ENCODE measurements around the gene HEPHL1. TPM values are rescaled to one million over a fixed set of nuclear protein-coding genes. Genes with fewer than 3 reads are reported as not detected.

The HEPHL1 gene
- total RNA-seq, 1 donor from 2014 or later = not detected

DNA sequence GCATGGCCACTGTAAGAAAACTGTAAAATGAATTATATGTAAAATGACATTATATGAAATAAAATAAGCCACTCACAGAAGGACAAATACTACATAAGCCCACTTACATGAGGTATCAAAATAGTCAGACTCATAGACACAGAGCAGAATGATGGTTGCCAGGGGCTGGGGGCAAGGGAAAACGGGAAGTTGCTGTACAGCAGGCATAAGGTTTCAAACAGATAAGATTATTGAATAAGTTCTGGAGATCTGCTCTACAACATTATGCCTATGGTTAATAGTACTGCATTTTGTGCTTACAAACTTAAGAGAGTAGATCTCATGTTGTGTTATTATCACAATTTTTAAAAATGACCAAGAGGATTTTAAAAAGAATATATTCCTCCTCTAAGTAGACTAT is 32.7 kb upstream of the HEPHL1 start:
- FAIRE-seq (no peak), DNase-seq (ENCODE audit: low read depth) (no peak)
- Mint-ChIP-seq H3K4me1 (ENCODE audit: low read depth, unreplicated experiment) (no peaks in the 10 kb centered on the region), H3K27me3 (ENCODE audit: low read depth, unreplicated experiment) (peaks cover under 1% of the 10 kb centered on the region), H3K4me3 (ENCODE audit: unreplicated experiment) (no peak overlapping the region), H3K27ac (ENCODE audit: unreplicated experiment) (no peak overlapping the region), H3K9me3 (ENCODE audit: unreplicated experiment) (no peaks in the 10 kb centered on the region), H3K36me3 (ENCODE audit: low read depth, unreplicated experiment) (no peaks in the 10 kb centered on the region)
- H2AFZ ChIP-seq (ENCODE audit: low read depth, low read length) = no peak overlapping the region
- H3K27ac ChIP-seq (ENCODE audit: low read depth, low read length) = no peak overlapping the region
- no peaks in the 10 kb centered on the region for H3K79me2 ChIP-seq (ENCODE audit: insufficient read depth, low read length)
- H3K4me2 ChIP-seq (ENCODE audit: low read length) = no peak overlapping the region
- H4K20me1 ChIP-seq (ENCODE audit: insufficient read depth, low read length) = no peaks in the 10 kb centered on the region
- H3K27me3 ChIP-seq (ENCODE audit: insufficient read depth, low read length) = no peaks in the 10 kb centered on the region
- peaks cover 2% of the 10 kb centered on the region for H3K9me3 ChIP-seq (ENCODE audit: insufficient read depth, low read depth, low read length)
- no peak overlapping the region for H3K9ac ChIP-seq (ENCODE audit: low read length)
- no peak overlapping the region for H3K4me3 ChIP-seq (ENCODE audit: insufficient read depth, low read depth, low read length)
- H3K4me1 ChIP-seq (ENCODE audit: insufficient read depth, low read length) = no peaks in the 10 kb centered on the region
- TF ChIP-seq, protein P1, sequence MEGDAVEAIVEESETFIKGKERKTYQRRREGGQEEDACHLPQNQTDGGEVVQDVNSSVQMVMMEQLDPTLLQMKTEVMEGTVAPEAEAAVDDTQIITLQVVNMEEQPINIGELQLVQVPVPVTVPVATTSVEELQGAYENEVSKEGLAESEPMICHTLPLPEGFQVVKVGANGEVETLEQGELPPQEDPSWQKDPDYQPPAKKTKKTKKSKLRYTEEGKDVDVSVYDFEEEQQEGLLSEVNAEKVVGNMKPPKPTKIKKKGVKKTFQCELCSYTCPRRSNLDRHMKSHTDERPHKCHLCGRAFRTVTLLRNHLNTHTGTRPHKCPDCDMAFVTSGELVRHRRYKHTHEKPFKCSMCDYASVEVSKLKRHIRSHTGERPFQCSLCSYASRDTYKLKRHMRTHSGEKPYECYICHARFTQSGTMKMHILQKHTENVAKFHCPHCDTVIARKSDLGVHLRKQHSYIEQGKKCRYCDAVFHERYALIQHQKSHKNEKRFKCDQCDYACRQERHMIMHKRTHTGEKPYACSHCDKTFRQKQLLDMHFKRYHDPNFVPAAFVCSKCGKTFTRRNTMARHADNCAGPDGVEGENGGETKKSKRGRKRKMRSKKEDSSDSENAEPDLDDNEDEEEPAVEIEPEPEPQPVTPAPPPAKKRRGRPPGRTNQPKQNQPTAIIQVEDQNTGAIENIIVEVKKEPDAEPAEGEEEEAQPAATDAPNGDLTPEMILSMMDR (IDR thresholded peaks at IDR 0.05; ENCODE audit: insufficient read depth, low read depth, low read length) = no peak
- no peak for TF ChIP-seq EZH2 (IDR thresholded peaks at IDR 0.05; ENCODE audit: insufficient read depth, low read length)
- no peaks in the 10 kb centered on the region for H3K36me3 ChIP-seq (ENCODE audit: insufficient read depth, low read length)

DNA sequence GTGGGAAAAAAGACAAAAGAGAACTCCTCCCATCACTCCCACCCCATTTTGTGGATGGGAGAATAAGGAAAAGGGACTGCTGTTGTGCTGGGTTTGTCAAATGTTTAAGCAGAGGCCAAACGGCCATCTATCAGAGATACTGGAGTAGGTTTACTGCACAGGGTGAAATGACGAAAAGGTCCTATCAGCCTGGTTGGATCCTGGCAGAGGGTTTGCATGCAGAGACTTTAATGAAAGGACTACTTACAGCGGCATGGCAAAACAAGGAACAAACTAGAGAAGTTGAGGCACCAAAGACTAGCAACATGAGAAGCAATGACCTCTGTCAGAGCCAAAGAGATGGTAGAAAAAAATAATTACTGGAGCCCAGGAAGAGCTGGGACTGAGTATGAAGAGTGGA is 32.2 kb upstream of the HEPHL1 start:
- no peaks in the 10 kb centered on the region for H3K4me1 Mint-ChIP-seq (ENCODE audit: low read depth, unreplicated experiment)
- H3K9me3 ChIP-seq (ENCODE audit: insufficient read depth, low read depth, low read length) = peaks cover 3% of the 10 kb centered on the region
- H3K9ac ChIP-seq (ENCODE audit: low read length) = no peak overlapping the region
- no peak overlapping the region for H3K27ac Mint-ChIP-seq (ENCODE audit: unreplicated experiment)
- no peak for DNase-seq (ENCODE audit: low read depth)
- H3K4me3 ChIP-seq (ENCODE audit: insufficient read depth, low read depth, low read length) = no peak overlapping the region
- FAIRE-seq = no peak
- no peaks in the 10 kb centered on the region for H3K4me1 ChIP-seq (ENCODE audit: insufficient read depth, low read length)
- no peak overlapping the region for H3K4me2 ChIP-seq (ENCODE audit: low read length)
- TF ChIP-seq EZH2 (IDR thresholded peaks at IDR 0.05; ENCODE audit: insufficient read depth, low read length) = no peak
- TF ChIP-seq, protein P1 (IDR thresholded peaks at IDR 0.05; ENCODE audit: insufficient read depth, low read depth, low read length) = no peak
- no peaks in the 10 kb centered on the region for H3K36me3 ChIP-seq (ENCODE audit: insufficient read depth, low read length)
- H3K27me3 Mint-ChIP-seq (ENCODE audit: low read depth, unreplicated experiment) = no peaks in the 10 kb centered on the region
- no peak overlapping the region for H2AFZ ChIP-seq (ENCODE audit: low read depth, low read length)
- H3K9me3 Mint-ChIP-seq (ENCODE audit: unreplicated experiment) = no peaks in the 10 kb centered on the region
- H4K20me1 ChIP-seq (ENCODE audit: insufficient read depth, low read length) = no peaks in the 10 kb centered on the region
- H3K27ac ChIP-seq (ENCODE audit: low read depth, low read length) = no peak overlapping the region
- no peaks in the 10 kb centered on the region for H3K36me3 Mint-ChIP-seq (ENCODE audit: low read depth, unreplicated experiment)
- no peak overlapping the region for H3K4me3 Mint-ChIP-seq (ENCODE audit: unreplicated experiment)
- H3K79me2 ChIP-seq (ENCODE audit: insufficient read depth, low read length) = no peaks in the 10 kb centered on the region
- no peaks in the 10 kb centered on the region for H3K27me3 ChIP-seq (ENCODE audit: insufficient read depth, low read length)

DNA sequence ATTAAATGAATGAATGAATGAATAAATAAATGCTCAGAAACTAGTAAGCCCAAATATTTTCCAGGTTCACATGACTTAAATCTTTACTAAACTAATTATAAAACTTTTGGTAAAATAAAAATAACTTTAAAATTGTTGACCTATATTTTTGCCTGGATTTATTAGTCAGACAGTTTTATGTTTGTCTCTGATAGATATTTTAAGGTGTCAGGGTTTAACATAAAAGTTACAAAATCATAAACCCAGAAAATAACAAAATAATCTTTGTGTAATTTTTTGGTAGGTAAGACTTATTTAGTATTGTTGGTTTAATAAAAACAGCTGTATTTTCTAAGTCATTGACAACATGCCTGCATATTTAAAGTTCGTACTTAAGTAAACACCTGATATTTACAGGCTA is 27.4 kb upstream of the HEPHL1 start:
- H3K27ac ChIP-seq (ENCODE audit: low read depth, low read length) = no peak overlapping the region
- no peak for FAIRE-seq
- H3K9me3 Mint-ChIP-seq (ENCODE audit: unreplicated experiment) = no peaks in the 10 kb centered on the region

More for the DNA sequence above, 27.4 kb upstream of the HEPHL1 start:
- TF ChIP-seq EZH2 (IDR thresholded peaks at IDR 0.05; ENCODE audit: insufficient read depth, low read length) = no peak
- TF ChIP-seq, protein P1 (IDR thresholded peaks at IDR 0.05; ENCODE audit: insufficient read depth, low read depth, low read length) = no peak
- Histone ChIP-seq H3K79me2 (ENCODE audit: insufficient read depth, low read length) (no peaks in the 10 kb centered on the region), H2AFZ (ENCODE audit: low read depth, low read length) (no peak overlapping the region), H3K4me1 (ENCODE audit: insufficient read depth, low read length) (no peaks in the 10 kb centered on the region), H3K9me3 (ENCODE audit: insufficient read depth, low read depth, low read length) (peaks cover 3% of the 10 kb centered on the region), H3K4me2 (ENCODE audit: low read length) (no peak overlapping the region), H3K36me3 (ENCODE audit: insufficient read depth, low read length) (no peaks in the 10 kb centered on the region), H4K20me1 (ENCODE audit: insufficient read depth, low read length) (no peaks in the 10 kb centered on the region), H3K27me3 (ENCODE audit: insufficient read depth, low read length) (no peaks in the 10 kb centered on the region), H3K4me3 (ENCODE audit: insufficient read depth, low read depth, low read length) (no peak overlapping the region), H3K9ac (ENCODE audit: low read length) (no peak overlapping the region)
- DNase-seq (ENCODE audit: low read depth) = no peak
- Mint-ChIP-seq H3K4me3 (ENCODE audit: unreplicated experiment) (no peak overlapping the region), H3K27me3 (ENCODE audit: low read depth, unreplicated experiment) (no peaks in the 10 kb centered on the region), H3K4me1 (ENCODE audit: low read depth, unreplicated experiment) (no peaks in the 10 kb centered on the region), H3K36me3 (ENCODE audit: low read depth, unreplicated experiment) (no peaks in the 10 kb centered on the region), H3K27ac (ENCODE audit: unreplicated experiment) (no peak overlapping the region)
